Naive thymus-derived CD8-positive, alpha-beta T cell (primary cell): ENCODE results near the gene BMP7. TPM values are rescaled to one million over a fixed set of nuclear protein-coding genes. Genes with fewer than 3 reads are reported as not detected.

Experiments used
- ATAC-seq, 2 donors: fragments of 150-1000 bp; cut with Tn5 transposase in 1 of 2; sonication (Bioruptor Pico), chemical (Tn5 transposase) in 1 of 2; 1 replicate in 1 of 2; 2 replicates in 1 of 2; pipeline ENCODE4 v1.10.0; 2021; ENCODE audit warnings: mild to moderate bottlenecking in 2 of 2, moderate library complexity in 2 of 2
- POLR2A ChIA-PET: fragments of 350-600 bp; sonication (Branson Sonifier 250); formaldehyde crosslinking; loops from one replicate; lab custom pipeline; 2021; ENCODE audit warnings: antibody characterized with exemption; lab: Charles Lee
- DNase-seq, 10 donors: peaks; one replicate each; pipeline versions ENCODE4 v3.0.0 to v3.0.0-alpha.2; 2020 to 2022
- H3K27ac Mint-ChIP-seq, 10 donors: one replicate each; pipeline ENCODE4 v1.8.0; 2020 to 2022; ENCODE audit warnings: mild to moderate bottlenecking in 10 of 10, mixed read lengths in 10 of 10, moderate library complexity in 4 of 10, inconsistent platforms in 1 of 10
- H3K27me3 Mint-ChIP-seq, 5 donors: one replicate each; pipeline ENCODE4 v1.8.0; 2021 to 2022; ENCODE audit warnings: mixed read lengths in 5 of 5
- H3K36me3 Mint-ChIP-seq, 3 donors: one replicate each; pipeline ENCODE4 v1.8.0; 2020 to 2022; ENCODE audit warnings: mixed read lengths in 3 of 3, mild to moderate bottlenecking in 2 of 3, inconsistent platforms in 1 of 3
- H3K4me1 Mint-ChIP-seq, 4 donors: one replicate each; pipeline ENCODE4 v1.8.0; 2021 to 2022; ENCODE audit warnings: mixed read lengths in 4 of 4
- H3K4me3 Mint-ChIP-seq, 10 donors: one replicate each; pipeline ENCODE4 v1.8.0; 2020 to 2022; ENCODE audit warnings: mild to moderate bottlenecking in 10 of 10, mixed read lengths in 10 of 10, moderate library complexity in 6 of 10, inconsistent platforms in 1 of 10
- H3K9me3 Mint-ChIP-seq, 9 donors: one replicate each; pipeline ENCODE4 v1.8.0; 2020 to 2022; ENCODE audit warnings: mixed read lengths in 9 of 9, mild to moderate bottlenecking in 3 of 9, inconsistent platforms in 1 of 9, moderate library complexity in 1 of 9
- polyA plus RNA-seq, 3 donors: library from polyadenylated mRNA; unstranded; fragments of 300-500 nt; fragmentation: Illumina TruSeq; gene quantifications; one replicate each; pipeline ENCODE4 v1.2.3, GENCODE V29; 2021
- total RNA-seq, 8 experiments: library from RNA in 2 of 8; stranded (reverse) in 2 of 8; gene quantifications; one replicate each; pipeline ENCODE4 v1.2.3 and lab custom pipeline; 2021 to 2026

BMP7 gene
- total and polyA plus RNA-seq, 5 experiments from 2014 or later, result not detected

DNA sequence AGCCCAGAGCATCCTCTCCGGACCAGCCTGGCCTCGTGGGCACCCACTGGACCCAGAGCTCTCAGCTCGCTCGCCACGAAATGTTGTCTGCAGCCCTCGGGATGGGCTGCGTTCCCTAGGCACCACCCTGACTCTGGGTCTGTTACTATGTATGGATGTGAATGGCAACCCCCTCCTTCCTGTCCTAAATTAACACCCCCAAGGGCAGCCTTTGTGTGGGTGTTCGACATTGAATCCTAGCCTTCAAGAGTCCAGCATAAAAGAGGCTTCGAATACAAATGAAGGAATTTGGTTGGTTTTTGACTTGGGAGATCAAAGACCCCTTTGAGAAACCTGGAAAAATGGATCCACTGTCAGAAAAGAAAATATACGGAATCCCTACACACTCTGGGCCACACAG, 86.1 kb downstream of the BMP7 start:
- POLR2A ChIA-PET, result no interaction called here
- Mint-ChIP-seq H3K27me3 (peaks cover 10 to 64% (median 28%) of the 10 kb centered on the region in 5 donors), H3K4me1 (peaks cover 0 to 7% (median 3%) of the 10 kb centered on the region in 4 donors), H3K9me3 (peaks cover 0 to 2% (median 0%) of the 10 kb centered on the region in 9 donors), H3K36me3 (no peaks in the 10 kb centered on the region), H3K4me3 (peak overlapping the region in 1 of 10 donors; percentile 15), H3K27ac (no peak overlapping the region)
- DNase-seq, result no peak
- ATAC-seq, result no peak

DNA sequence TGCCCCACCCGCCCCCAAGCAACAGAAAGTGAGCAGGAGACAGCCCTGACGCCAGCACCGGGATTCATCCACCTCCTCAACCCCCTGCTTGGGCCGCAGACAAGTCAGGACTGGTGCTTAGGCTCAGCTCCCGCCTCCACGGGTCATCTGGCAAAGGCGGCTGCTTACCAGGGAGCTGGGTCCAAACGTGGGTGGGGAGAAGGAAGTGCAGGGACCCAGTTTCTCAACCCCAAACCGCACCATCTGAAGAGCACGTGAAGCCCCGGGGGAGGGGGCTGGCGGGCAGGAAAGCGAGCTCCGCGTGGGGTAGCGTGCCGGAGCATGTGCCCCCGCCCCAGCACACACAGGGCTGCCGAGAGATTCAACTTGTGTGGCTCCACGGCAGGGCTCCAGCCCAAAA, 87.2 kb downstream of the BMP7 start:
- DNase-seq (no peak), ATAC-seq (no peak)
- Mint-ChIP-seq H3K36me3 (no peaks in the 10 kb centered on the region), H3K27me3 (peaks cover 12 to 66% (median 30%) of the 10 kb centered on the region in 5 donors), H3K4me1 (peaks cover 0 to 7% (median 3%) of the 10 kb centered on the region in 4 donors), H3K9me3 (peaks cover 0 to 2% (median 0%) of the 10 kb centered on the region in 9 donors), H3K27ac (peak overlapping the region in 1 of 10 donors; percentile 22), H3K4me3 (peak overlapping the region in 1 of 10 donors; percentile 42)
- POLR2A ChIA-PET, result no interaction called here

DNA sequence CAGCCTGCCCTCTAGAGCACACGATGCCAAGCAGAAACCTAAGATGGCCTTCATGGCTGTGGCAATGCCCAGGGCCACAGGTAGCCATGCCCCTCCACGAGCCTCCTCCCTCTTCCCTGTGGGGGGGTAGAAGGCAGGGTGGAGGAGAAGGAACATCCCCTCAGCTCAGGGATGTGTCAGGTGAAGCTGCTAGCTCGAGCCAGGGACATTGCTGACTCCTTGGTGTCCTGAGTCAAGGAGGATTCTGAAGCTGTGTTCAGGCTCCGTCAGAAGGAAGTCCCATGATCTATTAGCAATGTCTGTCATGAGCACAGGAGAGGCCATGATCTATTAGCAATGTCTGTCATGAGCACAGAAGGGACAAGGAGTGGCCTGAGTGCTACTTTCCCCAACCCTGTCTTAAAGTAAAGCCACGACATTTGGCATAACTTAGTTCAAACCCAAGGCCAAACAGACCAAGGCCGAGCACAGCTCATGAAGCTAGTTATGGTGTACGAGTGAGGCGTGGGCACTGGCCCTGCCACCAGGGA, 87.8 kb downstream of the BMP7 start:
- ATAC-seq (no peak), DNase-seq (no peak)
- no peaks in the 10 kb centered on the region for H3K9me3 Mint-ChIP-seq
- peak overlapping the region in 1 of 10 donors; percentile 22 for H3K27ac Mint-ChIP-seq
- H3K27me3 Mint-ChIP-seq, result peaks cover 12 to 59% (median 28%) of the 10 kb centered on the region in 5 donors
- peaks cover 0 to 7% (median 3%) of the 10 kb centered on the region in 4 donors for H3K4me1 Mint-ChIP-seq
- H3K4me3 Mint-ChIP-seq, result peak overlapping the region in 1 of 10 donors; percentile 42
- POLR2A ChIA-PET, result no interaction called here
- no peaks in the 10 kb centered on the region for H3K36me3 Mint-ChIP-seq

DNA sequence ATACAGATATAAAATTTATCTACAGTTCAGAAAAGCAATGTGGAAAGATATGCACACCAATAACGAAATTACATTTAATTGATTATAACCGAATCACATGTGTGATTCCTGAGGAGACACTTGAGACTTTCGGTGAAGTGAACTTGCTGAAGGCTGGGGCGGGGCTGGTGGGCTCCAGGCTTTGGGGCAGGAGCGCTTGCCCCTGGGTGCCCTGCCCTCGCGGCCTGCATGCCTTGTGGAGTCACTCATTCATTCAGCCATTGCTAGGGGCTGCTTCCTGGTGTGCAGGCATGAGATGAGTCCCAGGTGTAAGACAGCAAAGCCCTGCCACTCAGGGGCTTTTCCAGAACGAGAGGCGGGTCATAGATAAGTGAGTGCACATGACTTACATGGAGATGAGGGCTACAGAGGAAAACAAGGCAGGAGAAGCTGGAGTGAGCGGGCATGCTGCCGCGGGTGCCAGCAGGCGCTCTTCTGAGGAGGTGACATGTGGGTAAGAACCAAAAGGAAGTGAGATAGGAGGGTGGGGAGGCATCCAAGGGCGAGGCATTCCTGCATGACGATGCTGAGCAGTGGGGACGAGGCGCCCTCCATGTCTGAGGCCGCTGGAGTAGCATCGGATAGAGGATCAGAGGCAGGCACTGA, 88.7 kb downstream of the BMP7 start:
- Mint-ChIP-seq H3K4me3 (no peak overlapping the region), H3K4me1 (peaks cover 0 to 7% (median 3%) of the 10 kb centered on the region in 4 donors), H3K27me3 (peaks cover 10 to 55% (median 26%) of the 10 kb centered on the region in 5 donors), H3K9me3 (no peaks in the 10 kb centered on the region), H3K36me3 (no peaks in the 10 kb centered on the region), H3K27ac (peak overlapping the region in 2 of 10 donors; percentile 6 to 31)
- ATAC-seq, result no peak
- no peak for DNase-seq
- POLR2A ChIA-PET, result no interaction called here

GRCh38 chr20:57176842-57177241, 89.6 kb downstream of the BMP7 start:
- Mint-ChIP-seq H3K27ac (no peak overlapping the region), H3K36me3 (no peaks in the 10 kb centered on the region), H3K4me1 (peaks cover 0 to 7% (median 3%) of the 10 kb centered on the region in 4 donors), H3K27me3 (peaks cover 10 to 52% (median 26%) of the 10 kb centered on the region in 5 donors), H3K4me3 (no peak overlapping the region), H3K9me3 (no peaks in the 10 kb centered on the region)
- DNase-seq (no peak), ATAC-seq (no peak)
- POLR2A ChIA-PET, result no interaction called here

GRCh38 chr20:57175397-57176010, 90.9 kb downstream of the BMP7 start:
- no peak for DNase-seq
- Mint-ChIP-seq H3K4me1 (peaks cover 0 to 7% (median 3%) of the 10 kb centered on the region in 4 donors), H3K27me3 (peaks cover 10 to 45% (median 24%) of the 10 kb centered on the region in 5 donors), H3K36me3 (no peaks in the 10 kb centered on the region), H3K27ac (no peak overlapping the region), H3K9me3 (no peaks in the 10 kb centered on the region), H3K4me3 (no peak overlapping the region)
- POLR2A ChIA-PET, result no interaction called here
- ATAC-seq, result no peak

GRCh38 chr20:57174737-57175136, 91.7 kb downstream of the BMP7 start:
- H3K4me3 Mint-ChIP-seq, result no peak overlapping the region
- H3K9me3 Mint-ChIP-seq, result no peaks in the 10 kb centered on the region
- H3K27me3 Mint-ChIP-seq, result peaks cover 10 to 37% (median 18%) of the 10 kb centered on the region in 5 donors
- peaks cover 0 to 7% (median 2%) of the 10 kb centered on the region in 4 donors for H3K4me1 Mint-ChIP-seq
- POLR2A ChIA-PET, result no interaction called here
- no peaks in the 10 kb centered on the region for H3K36me3 Mint-ChIP-seq
- peak overlapping the region in 1 of 10 donors; percentile 47 for H3K27ac Mint-ChIP-seq
- DNase-seq (no peak), ATAC-seq (no peak)

DNA sequence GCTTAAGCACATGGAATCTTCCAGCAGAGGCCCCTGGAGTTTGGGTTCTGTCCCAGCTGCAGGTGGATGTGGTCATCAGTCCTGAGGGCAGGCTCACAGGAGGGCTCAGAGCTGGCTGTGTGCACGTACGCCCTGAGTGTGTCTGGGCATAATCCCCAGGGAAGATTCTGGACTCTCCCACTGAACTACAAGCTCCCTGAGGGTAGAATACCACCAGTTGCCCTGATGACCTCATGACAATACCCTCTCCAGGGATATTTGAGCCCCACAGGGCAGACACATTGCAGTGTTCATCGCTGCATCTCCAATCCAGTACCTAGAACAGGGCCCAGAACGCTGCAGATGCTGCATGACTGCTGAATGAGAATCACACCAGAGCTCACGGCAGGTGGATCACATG, 92.5 kb downstream of the BMP7 start:
- H3K27ac Mint-ChIP-seq, result peak overlapping the region in 1 of 10 donors; percentile 54
- POLR2A ChIA-PET, result no interaction called here

DNA sequence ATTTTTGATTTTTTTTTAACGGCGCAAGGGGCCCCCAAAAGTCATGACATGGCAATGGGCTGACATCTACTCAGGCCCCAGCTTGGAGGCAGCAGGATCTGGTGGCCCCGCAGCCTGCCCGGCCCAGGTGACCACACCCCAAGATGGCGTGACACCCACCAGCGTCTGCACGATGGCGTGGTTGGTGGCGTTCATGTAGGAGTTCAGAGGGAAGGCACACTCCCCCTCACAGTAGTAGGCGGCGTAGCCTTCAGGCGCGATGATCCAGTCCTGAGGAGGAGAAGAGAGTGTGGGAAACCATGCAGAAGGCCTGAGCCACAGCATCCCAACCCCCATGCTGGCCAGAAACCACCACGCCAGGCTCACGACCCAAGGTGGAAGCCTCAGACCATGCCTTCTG, 93.4 kb downstream of the BMP7 start:
- no peak for ATAC-seq
- Mint-ChIP-seq H3K27ac (no peak overlapping the region), H3K36me3 (no peaks in the 10 kb centered on the region)

More for the DNA sequence above, 92.5 kb downstream of the BMP7 start:
- H3K9me3 Mint-ChIP-seq, result no peaks in the 10 kb centered on the region
- peaks cover 10 to 35% (median 18%) of the 10 kb centered on the region in 5 donors for H3K27me3 Mint-ChIP-seq
- H3K36me3 Mint-ChIP-seq, result no peaks in the 10 kb centered on the region
- H3K4me3 Mint-ChIP-seq, result no peak overlapping the region
- DNase-seq (no peak), ATAC-seq (no peak)
- peaks cover 0 to 7% (median 2%) of the 10 kb centered on the region in 4 donors for H3K4me1 Mint-ChIP-seq

DNA sequence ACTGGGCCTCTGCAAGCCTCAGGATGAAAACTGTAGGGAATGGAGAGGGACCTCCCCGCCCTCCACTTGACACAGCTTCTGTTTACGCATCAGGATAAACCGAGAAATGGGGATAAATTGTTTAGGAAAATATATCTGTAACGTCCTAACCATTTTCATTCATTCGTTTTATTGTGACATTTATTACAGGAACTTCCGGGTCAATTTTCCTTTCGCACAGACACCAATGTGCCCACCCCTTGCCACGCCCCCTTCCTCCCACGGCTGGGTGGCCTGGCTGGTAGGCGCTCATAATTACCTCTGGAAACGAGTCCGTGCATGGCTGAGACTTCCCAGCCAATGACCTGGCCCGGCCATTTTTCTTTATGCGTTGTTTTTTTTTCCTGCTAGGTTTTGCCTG, 96.1 kb downstream of the BMP7 start:
- POLR2A ChIA-PET, result no interaction called here
- Mint-ChIP-seq H3K4me1 (no peaks in the 10 kb centered on the region), H3K36me3 (no peaks in the 10 kb centered on the region), H3K27ac (no peak overlapping the region), H3K4me3 (no peak overlapping the region), H3K9me3 (no peaks in the 10 kb centered on the region), H3K27me3 (peaks cover 0 to 12% (median 5%) of the 10 kb centered on the region in 5 donors)
- ATAC-seq (no peak), DNase-seq (no peak)

More for the DNA sequence above, 93.4 kb downstream of the BMP7 start:
- H3K27me3 Mint-ChIP-seq, result peaks cover 9 to 30% (median 17%) of the 10 kb centered on the region in 5 donors
- H3K4me3 Mint-ChIP-seq, result no peak overlapping the region
- peaks cover 0 to 5% (median 2%) of the 10 kb centered on the region in 4 donors for H3K4me1 Mint-ChIP-seq
- POLR2A ChIA-PET, result no interaction called here
- DNase-seq, result no peak
- no peaks in the 10 kb centered on the region for H3K9me3 Mint-ChIP-seq

GRCh38 chr20:57169162-57169561, 97.3 kb downstream of the BMP7 start:
- H3K36me3 Mint-ChIP-seq, result no peaks in the 10 kb centered on the region
- peaks cover 0 to 2% (median 0%) of the 10 kb centered on the region in 4 donors for H3K4me1 Mint-ChIP-seq
- POLR2A ChIA-PET, result no interaction called here
- no peak for DNase-seq
- no peak overlapping the region for H3K27ac Mint-ChIP-seq
- ATAC-seq, result no peak
- H3K9me3 Mint-ChIP-seq, result peaks cover 0 to 3% (median 0%) of the 10 kb centered on the region in 9 donors
- H3K27me3 Mint-ChIP-seq, result peaks cover 3 to 16% (median 5%) of the 10 kb centered on the region in 5 donors
- no peak overlapping the region for H3K4me3 Mint-ChIP-seq

- H3K36me3 Mint-ChIP-seq, result no peaks in the 10 kb centered on the region
- peaks cover 3 to 16% (median 5%) of the 10 kb centered on the region in 5 donors for H3K27me3 Mint-ChIP-seq
- DNase-seq (no peak), ATAC-seq (no peak)
- H3K9me3 Mint-ChIP-seq, result peaks cover 0 to 4% (median 0%) of the 10 kb centered on the region in 9 donors
- peaks cover 0 to 2% (median 0%) of the 10 kb centered on the region in 4 donors for H3K4me1 Mint-ChIP-seq
- no peak overlapping the region for H3K4me3 Mint-ChIP-seq
- no peak overlapping the region for H3K27ac Mint-ChIP-seq
- POLR2A ChIA-PET, result no interaction called here
Observed at GRCh38 chr20:57167971-57168701, 98.3 kb downstream of the BMP7 start.
